CD1c-positive myeloid dendritic cell (primary cell): ENCODE measurements around the gene PAF1.

ENCODE experiments used
- DNase-seq: peaks from one replicate; pipeline ENCODE4 v3.0.0-alpha.2; 2016; ENCODE audit errors: extremely low spot score

PAF1 gene

GRCh38 chr19:39352381-39353255 lies 38.3 kb downstream of the PAF1 start:
- DNase-seq, result no peak

DNA sequence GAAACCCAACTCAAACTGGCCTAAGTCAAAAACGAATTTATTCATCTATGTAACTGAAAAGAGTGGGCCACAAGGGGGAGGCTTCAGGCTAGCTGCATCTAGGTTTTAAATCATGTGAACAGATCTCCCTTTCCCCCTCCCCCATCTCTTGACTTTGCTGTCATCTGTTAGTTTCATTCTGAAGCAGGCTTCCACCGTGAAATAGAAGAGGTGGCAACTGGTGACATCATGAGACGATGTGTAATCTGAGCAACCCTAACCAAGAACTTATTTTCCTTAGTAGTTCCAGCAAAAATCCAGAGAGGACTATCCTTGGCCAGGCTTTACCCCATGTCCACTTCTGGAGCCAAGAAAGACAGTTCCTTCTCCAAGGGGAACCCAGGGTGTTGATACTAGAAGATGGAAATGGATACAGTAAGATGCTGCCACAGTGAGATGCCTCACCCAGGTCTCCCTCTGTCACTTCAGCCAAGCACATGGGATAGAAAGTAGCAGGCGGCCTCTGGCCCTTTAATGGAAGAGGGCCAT lies 39.3 kb downstream of the PAF1 start:
- peak; percentile 19 for DNase-seq

GRCh38 chr19:39350156-39350555 lies 40.8 kb downstream of the PAF1 start:
- no peak for DNase-seq

DNA sequence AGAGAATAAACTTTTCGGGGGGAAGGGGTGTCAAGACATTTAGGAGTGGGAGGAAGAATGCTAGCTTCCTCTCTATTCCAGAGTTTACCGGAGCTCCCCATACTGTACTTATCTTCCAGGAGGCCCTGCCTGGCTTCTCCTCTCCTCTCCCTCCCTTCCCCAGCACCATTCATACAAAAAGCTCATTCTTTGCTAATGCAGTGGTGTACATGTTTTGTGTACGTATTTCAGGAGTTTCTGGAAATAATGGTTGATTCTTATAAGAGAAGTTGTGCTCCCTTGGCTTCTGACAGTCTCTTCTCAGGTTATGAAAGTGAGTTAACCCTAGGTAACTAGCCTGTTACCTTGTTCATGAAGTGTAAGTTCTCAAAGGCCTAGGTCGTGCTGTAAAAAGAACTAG lies 41.6 kb downstream of the PAF1 start:
- DNase-seq, result no peak

GRCh38 chr19:39347332-39348164 lies 43.4 kb downstream of the PAF1 start:
- DNase-seq, result no peak

DNA sequence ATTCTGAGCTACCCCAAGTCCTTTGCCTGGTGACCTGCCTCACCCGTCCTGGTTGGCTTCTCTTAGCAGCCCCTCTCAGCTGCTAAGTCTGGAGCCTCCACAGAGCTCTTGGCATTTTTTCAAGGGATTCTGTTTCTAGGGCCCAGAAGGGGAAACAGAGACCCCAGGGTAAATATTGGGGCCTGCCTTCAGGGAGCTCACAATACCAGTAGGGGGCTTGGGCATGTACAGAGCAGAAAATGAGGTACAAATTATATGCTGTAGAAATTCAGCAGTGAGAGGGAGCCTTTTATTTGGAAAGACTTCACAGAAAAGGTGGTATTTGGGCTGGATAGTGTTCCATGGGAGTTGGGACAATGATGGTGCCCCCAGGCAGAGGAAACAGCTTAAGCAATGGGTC lies 45.0 kb downstream of the PAF1 start:
- DNase-seq, result no peak

- DNase-seq, result no peak
Observed at GRCh38 chr19:39342647-39343305, 48.1 kb downstream of the PAF1 start.

DNA sequence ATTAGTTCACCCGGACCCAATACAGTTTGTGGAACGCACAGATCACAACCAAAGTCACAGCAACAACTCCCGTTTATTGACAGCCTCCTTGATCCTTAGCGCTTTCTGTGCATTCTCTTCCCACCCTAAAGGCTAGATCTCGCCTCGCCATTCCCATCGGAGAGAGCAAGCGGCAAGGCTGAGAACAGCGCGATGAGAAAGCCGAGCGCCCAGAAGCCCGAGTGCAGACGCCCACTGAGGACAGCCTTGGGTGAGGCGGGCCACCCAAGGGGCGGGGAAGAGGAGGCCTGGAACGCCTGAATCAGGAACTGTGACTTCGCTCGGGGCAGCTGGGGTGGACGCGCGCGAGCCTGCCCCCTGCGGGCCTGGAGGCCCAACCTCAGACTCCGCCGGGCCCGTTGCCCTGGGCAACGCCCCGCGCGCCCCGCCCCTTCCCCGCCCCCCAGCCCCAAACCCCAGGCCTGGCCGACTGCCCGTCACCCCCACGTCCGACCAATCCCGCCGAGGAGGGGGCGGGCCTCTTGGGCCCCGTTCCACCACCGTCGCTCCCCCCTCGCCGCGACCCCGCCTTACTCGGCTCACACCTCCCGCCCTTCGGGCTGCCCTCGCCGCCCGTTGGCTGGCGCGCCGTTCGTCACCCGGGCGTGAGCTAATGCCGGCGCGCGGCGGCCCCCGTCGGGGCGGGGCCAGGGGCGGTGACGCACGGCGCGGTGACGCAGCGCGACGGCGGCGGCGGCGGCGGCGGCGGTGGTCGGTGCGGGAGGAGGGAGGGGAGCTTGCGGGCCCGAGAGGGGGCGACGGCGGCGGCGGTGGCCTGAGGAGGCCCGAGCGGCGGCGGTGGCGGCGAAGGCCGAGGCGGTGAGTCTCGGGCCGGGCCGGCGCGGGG lies 48.9 kb downstream of the PAF1 start, which contains the start of gene SAMD4B:
TSS of gene SAMD4B (plus strand) at position 703 of the 886 bp plus-strand sequence. CDS start 14,473 bp downstream, outside the sequence.
- DNase-seq, result peak; percentile 99

GRCh38 chr19:39341129-39341718 lies 49.7 kb downstream of the PAF1 start:
- DNase-seq, result peak; percentile 27

GRCh38 chr19:39340156-39340555 lies 50.8 kb downstream of the PAF1 start:
- DNase-seq, result peak; percentile 20

DNA sequence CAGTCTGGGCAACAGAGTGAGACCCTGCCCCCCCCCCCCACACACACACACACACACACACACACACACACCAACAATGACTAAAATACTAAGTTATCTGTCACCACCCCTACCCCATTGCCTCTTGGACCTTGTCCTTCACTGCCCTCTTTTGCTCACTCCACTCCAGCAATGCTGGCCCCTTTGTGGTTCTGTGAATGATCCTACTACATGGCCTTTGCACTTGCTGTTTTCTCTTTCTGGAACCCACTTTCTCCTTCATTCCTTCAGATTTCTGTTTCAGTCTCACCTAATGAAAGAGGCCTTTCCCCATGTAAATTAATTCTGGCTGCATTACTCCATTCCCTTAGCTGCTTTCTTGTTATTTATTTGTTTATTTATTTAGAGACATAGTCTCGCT lies 51.2 kb downstream of the PAF1 start:
- DNase-seq, result no peak

DNA sequence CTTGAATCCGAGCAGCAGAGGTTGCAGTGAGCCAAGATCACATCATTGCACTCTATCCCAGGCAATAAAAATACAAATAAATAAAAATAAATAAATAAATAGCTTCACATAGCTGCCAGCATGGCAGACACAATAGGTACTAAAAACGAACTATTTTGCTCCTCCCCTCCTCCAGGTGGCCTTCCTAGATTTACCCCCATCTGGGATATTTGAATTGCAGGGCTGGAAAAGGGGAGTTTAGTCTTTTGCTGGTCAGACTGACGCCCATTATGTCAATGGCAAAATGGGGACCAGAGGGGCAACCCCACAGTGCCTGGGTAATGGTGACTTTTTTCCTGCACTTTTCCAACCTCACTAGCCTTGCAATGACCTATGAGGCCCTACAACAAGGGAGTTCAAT lies 54.4 kb downstream of the PAF1 start:
- no peak for DNase-seq
